Ammon's horn (tissue), 1 donor: ENCODE data around the gene AJUBA.
A peak's percentile ranks its signal among the peaks of the same experiment; 100 is the strongest.
"Not testable (repeated sequence)": the region's sequence is repeated elsewhere in the genome, so short reads cannot be mapped to it uniquely, and the experiment has no call there.

Source experiments
- DNase-seq: peaks from one replicate; pipeline ENCODE4 v3.0.0-alpha.2; 2016; ENCODE audit warnings: low spot score

AJUBA gene

DNA sequence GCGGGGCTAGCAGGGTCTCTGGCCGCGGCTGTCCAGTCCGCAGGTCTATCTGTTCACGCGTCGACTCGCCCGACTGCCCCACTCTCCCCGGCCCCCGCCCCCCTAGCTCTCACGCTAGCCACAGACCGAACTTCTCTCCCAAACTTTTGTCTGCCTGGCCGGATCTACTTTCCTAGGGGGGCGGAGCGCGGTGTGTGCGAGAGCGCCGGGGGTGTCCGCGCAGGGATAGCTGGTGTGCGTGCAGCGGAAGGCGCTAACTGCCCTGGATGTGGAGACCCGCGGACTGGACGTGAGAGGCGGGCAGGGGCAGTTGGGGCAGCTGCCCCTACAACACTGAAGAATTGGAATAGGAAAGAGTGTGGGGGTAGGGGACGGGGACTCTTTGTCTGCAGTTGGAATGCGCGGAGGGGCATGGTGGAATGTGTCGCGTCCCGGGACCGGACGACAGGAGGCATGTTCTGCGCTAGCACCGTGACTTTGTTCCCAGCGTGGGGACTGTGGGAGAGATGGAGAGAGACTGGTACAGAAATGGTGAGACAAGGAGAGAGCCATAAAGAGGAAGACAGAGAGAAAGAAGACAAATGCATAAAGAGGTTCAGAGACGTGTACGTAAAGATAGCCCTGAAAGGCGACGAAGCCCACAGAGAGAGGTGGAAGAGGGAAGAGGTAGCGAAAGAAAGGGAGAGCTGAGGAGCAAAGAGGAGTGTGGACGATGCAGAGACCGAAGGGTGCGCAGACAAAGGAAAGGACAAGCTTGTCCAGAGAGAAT is at the start of gene AJUBA:
TSS of gene AJUBA (minus strand) at position 75 of the 769 bp plus-strand sequence. CDS start 285 bp downstream, outside the sequence.
- peak; percentile 63 for DNase-seq

DNA sequence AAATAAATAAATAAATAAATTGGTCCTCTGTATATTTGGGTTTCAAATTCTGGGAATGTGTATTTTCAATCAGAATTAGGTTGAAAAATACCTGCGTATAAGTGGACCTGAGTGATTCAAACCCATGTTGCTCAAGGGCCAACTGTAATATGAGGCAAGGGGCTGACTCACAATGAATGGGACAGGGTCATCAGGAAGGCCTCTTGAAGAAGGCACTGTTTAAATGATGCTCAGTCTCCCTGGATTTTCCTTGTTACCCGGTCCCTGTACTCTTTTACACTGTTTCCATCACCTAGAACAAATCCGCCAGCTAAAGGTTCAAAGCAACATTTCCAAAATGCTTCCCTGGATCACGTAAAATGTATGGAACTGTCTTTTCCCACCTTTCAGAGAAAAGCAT is 48.6 kb upstream of the AJUBA start:
- no peak for DNase-seq

DNA sequence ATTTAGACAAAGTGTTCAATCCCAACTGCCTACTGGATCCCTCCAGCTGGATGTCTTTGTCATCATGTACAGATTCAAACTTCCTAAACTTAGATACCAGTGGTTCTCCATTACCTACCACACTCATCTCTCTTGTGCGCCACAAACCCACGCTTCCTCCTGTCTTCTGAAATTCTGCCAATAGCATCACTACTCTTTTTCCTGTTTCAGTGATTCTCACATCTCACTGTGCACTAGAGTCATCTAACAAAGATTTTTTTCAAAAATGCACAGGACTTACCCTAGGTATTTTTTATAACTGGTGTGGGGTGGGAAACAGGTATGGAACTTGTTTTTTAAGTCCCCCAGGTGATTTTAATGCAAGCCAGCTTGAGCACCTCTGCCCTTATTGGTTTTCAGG is 46.4 kb upstream of the AJUBA start:
- no peak for DNase-seq

DNA sequence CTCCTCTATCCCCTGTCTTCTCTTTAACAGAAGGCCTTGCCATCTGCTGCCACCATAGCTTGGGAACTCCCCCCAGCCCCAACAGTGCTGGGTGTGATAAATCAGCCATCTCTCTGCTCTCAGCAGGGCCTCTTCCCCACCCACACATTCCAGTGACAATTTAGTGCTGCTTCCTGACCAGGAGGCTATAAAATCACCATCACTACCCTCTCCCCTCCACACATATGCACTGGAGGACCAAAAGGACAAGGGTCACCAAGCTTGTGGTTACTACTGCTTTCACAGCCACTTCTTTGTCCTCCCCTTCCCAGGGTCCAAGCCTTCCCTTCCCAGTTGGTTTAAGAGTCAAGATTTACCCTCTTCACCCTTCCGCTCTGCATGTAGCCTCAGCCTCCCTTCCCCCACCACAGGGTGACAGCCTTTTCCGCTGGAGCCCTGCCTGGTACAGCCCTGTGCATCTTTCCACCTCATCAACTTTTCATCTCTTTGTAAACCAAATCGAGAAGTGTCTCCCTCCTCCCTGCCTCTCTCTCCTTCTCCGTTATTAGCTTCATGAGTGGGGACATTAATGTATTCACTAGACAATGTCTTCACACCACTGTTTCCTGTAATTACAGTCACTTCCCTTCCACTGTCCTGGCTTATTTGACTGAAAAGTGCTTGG is 42.9 kb upstream of the AJUBA start:
- DNase-seq: no peak

DNA sequence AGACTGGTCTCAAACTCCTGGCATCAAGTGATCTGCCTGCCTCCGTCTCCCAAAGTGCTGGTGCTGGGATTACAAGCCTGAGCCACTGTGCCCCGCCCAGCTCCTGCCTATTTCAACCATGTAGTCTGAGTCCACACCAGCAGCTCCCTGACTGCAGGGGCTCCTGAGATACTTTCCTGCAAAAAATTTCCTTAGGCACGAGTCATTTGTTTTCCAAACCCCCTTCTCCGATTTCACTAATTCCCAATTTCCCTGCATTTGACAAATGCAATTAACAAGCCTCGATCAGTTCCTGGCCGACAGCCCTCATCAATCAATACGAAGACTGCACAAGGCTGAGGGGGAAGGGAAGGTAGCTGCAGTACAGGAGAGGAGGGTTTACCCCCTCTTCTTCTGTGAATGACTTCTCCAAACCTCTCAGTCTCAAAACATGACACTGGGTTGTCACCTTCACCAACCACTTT is 42.3 kb upstream of the AJUBA start:
- DNase-seq: no peak

DNA sequence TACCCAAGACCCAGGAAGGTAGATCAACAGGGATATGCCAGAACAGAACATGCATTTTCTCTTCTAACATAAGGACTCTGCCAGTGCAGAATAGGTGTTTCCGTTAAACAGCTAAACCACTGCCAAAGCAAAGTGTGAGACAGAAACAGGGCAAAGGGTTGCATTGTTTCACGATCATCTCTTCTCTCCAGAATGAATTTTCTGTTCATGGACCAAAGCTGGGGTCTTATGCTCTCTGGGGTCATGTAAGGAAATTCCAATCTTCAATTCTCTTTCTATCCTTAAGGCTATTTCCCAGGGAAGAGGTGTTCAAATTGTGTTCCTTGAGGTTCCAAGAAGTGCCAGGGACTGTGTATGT is 41.4 kb upstream of the AJUBA start:
- no peak for DNase-seq

DNA sequence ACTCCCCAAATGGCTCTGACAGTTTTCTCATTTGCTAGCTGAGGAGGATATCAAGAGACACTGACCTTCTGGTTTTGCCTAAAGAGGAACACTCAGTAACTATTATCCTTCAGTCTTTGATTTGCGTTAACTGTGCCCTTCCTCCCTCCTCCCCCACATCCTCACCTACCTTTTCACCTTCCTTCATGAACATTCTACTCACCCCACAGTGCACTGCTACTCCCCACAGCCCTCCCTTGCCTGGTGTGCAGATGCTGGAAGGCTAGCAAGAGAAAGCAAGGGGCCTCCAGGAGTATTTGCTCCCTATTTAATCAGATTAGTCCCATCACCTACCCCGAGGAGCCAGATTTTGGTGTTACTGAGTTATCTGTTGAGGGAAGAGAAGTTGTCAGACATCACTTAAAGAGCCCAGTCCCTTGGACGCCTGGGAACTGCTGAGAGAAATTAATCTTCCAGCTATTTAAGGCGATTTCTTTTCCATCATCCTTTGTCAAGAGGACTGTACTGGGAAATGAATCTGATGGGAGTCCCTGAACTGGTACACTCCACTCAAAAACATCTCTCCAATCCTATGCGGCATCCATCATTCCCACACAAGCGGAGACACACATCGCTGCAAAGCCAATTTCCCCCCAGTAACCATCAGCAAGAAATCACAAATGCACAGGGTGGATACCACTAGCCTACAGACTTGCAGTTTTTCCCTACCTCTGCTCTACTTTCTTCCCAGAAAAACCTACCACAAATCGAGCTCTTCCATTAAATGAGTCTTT is 40.9 kb upstream of the AJUBA start:
- no peak for DNase-seq

DNA sequence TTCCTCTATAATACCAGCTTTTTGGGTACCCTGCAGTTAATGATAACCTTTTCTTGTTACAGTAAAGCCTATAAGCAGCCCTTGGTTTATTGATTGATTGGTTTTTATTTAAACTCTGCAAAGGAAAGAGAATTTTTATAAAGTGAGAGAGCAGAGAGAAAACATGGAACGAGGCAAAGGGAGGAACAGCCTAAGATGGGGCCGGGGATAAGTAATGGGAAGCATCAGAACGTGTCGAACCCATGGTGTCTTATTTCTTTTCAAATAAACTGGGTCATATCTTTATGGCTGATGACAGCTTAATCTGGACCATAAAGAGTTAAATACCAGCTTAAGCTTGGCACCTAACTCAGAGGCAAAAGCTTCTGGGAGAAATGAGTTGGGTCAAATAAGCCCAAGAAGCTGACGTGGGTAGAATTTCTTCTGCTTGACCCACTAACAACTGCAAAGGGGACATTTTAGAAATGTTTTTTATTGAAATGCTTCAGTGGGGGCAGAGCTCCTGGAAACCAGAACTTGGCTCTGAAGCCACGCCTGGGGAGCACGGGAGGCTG is 39.6 kb upstream of the AJUBA start:
- DNase-seq: no peak

DNA sequence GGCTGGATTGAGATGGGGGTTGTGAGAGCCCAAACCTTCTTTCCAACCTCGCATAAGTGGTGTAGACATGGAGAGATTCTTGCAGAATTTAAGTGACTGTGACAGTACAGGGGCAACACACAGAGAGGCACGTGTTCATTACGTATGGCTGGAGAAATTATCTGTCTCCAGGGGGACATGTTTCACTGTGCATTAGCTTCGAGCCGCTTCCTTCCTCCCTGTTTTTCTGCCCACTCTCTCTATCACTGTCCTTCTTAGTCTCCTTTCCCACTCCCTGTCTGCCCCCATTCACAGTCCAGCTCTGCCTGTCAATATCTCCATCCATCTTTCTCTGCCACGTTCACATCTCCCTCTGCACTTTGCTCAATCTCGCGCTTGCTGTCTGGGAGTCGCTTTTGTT is 39.1 kb upstream of the AJUBA start:
- DNase-seq: no peak

DNA sequence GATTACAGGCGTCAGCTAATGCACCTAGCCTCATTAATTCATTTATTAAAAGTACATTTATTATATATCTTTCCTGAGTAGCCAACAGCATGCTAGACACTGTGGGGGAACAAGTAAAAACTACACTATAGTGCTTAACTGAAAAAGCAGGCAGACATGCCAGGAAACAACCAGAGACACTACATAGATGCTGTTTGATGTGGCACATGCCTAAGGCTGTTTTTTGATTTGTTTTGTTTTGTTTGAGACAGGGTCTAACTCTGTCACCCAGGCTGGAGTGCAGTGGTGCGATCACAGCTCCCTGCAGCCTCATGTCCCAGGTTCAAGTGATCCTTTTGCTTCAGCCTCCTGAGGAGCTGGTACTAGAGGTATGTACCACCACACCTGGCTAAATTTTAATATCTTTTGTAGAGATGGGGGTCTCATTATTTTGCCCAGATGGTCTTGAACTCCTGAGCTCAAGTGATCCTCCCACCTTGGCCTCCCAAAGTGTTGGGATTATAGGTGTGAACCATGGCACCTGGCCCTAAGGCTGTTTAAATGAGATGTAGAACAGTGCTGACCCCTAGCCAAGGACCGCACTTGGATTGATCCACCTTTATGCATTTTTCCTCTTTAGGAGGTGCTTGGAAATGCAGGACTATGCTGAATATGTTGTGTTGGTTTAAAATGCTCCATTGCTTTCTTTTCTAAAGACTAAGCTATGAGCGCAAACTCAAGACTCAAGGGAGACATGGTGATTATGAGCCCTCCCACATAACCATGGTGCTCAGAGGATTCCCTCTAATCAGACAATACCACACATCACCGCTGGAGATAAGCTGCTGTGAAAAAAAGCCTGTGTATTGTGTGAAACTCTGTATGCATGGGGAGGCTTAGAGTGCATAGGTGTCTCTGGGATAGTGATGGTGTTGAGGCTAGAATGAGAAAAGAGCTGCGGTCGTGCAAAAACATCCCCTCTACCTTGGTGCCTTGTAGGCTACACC is 38.1 kb upstream of the AJUBA start:
- DNase-seq: no peak

DNA sequence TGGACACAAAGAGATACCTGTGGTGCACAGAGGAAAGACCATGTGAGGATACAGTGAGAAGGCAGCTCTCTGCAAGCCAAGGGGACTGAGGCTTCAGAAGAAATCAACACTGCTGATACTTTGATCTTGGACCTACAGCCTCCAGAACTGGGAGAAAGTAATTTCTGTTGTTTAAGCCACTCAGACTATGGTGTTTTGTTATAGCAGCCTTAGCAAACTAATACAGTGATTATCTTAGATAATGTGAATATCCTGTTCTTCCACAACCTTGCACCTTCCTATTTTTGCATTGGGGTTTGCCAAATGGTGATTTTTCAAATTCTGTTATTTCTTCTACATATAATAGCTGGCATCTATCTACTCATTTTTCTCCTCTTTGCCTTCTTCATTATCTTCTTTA is 35.8 kb upstream of the AJUBA start:
- DNase-seq: no peak

DNA sequence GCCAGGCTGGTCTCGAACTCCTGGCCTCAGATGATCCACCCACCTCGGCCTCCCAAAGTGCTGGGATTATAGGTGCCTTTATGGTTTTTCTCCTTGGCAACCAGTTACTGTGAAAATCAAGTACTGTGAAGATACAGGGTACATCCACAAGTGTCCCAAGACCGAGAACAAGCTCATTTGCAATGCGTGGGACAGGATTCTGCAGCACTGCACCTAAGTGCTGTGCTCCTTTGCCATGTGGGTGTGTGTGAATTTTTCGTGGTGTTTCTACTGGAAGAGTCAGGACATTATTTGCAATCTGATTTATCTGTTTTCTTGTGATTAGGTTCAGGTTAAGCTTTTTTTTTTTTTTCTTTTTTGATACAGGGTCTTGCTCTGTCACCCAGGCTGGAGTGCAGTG is 34.7 kb upstream of the AJUBA start:
- no peak for DNase-seq

DNA sequence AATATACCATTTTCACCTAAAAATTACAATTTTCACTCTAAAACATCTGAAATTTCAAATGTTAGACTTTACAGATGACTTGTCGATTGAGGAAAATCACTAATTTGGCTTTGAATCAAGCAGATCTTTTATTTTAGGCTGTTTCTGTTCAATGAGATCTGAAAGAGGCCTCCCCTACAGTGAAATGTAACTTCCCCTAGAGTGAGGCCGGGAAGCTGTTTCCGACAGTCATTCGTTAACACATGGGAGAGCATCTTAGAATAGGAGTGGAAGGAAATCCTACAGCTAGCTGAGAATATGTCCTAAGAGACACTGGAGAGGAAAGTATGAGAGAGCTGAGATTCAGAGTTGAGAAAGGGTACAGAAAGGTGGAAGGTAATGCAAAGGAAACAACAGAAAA is 33.3 kb upstream of the AJUBA start:
- DNase-seq: no peak

DNA sequence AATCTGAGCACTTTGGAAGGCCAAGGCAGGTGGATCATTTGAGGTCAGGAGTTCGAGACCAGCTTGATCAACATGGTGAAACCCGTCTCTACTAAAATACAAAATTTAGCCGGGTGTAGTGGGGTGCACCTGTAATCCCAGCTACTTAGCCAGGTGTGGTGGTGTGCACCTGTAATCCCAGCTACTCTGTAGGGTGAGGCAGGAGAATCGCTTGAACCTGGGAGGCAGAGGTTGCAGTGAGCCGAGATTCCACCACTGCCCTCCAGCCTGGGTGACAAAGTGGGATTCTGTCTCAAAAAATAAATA is 31.4 kb upstream of the AJUBA start:
- DNase-seq: not testable (repeated sequence)

DNA sequence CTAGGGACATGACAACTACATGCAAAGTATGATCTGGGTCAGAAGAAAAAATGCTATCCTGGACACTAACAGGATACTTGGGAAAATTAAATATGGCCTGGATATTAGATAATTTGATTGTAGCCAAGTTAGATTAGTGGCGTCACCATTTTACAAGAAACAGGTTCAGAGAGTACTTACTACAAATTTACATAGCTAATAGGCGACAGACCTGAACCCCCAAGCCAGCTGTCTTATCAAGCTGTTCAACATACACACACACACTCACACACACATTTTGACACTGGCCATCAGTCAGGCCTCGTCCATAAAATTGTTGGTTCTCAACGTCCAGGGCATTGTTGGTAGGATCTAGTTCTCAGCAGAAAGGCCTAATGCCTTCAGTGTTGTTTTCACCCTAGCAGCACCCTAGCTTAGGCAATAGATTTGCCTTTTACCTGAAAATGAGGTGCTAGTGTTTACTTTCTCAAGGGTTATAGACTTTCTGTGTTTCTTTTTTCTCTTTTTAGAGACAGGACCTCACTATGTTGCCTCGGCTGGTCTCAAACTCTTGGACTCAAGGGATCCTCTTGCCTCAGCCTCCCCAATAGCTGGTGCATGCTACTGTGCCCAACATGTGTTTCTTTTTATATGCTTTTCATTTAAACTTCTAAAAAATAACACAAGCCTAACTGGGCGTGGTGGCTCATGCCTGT is 30.9 kb upstream of the AJUBA start:
- DNase-seq: no peak

DNA sequence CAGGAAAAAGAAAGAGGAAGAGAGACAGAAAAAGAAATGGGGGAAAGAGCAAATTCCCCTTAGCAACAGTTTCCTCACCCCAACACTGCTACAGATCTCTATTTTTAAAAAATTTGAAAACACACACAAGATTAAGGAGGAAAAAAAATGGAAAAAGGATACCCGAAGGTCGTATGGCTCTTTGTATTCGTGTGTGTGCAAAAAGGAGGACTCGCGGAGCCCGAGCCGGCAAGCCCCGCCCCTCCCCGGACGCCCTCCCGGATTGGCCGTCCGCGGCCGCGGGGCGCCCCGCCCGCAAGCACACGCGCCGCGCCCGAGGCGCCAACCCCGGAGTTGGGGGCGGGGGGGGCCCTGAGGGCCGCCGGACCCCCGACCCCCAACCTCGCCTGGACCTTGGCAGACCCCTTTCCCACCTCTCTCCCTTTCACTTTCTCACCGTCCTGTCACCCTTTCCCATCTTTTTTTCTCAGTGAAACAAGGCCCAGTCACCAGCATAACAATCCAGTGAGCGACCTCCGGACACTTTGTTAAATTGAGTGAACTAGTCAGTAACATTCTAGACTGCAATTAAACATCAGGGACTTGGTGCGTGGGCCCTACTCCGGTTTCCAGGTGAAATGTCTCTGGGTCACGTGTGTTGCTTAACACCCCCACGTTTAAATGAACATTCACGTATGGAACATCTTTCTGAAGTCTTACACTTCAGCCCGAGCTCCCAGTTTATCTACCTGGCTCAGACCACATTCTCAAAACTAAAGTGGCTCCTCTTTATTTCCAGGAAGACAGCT is 27.8 kb upstream of the AJUBA start, which contains the start of gene C14orf93:
TSS of gene C14orf93 (minus strand) at position 205 of the 788 bp plus-strand sequence. CDS start 11,120 bp downstream, outside the sequence.
- peak; percentile 76 for DNase-seq

DNA sequence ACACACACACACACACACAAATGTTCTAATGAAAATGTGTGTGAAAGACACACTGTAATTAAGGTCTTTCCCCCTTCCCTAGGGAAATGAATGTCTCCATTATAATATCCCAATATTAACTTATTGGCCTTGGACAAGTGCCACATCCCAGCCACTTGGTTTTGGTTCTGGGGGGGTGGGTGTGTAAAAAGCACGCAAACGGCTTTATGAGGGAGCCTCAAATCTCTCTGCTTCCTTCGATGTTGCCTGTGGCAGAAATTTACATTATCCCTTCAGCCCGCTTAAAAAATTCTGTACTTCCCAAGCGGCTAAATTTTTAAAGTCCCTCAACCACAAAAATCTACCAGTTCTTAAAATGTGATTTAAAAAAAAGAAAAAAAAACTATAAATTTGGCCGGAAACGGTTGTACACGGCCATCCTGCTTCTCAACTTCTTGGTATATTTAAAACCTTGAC is 27.2 kb upstream of the AJUBA start:
- no peak for DNase-seq

DNA sequence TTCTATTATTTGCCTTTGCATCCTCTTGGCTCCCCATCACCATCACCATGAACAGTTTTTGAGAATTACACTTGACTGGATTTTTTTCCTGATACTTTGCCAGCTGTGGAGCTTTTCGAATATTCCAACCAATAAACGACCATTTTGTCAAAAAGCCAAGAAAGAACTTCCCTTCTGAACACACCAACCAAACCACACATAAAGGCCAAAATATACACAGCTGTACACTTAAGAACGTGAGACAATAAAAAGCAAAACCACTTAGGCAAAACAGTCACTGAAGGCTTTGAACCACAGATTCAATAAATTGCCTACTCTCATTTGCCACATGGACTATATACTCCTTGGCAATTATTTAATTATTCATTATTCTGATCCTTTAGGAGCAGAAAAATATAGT is 26.5 kb upstream of the AJUBA start:
- DNase-seq: no peak

DNA sequence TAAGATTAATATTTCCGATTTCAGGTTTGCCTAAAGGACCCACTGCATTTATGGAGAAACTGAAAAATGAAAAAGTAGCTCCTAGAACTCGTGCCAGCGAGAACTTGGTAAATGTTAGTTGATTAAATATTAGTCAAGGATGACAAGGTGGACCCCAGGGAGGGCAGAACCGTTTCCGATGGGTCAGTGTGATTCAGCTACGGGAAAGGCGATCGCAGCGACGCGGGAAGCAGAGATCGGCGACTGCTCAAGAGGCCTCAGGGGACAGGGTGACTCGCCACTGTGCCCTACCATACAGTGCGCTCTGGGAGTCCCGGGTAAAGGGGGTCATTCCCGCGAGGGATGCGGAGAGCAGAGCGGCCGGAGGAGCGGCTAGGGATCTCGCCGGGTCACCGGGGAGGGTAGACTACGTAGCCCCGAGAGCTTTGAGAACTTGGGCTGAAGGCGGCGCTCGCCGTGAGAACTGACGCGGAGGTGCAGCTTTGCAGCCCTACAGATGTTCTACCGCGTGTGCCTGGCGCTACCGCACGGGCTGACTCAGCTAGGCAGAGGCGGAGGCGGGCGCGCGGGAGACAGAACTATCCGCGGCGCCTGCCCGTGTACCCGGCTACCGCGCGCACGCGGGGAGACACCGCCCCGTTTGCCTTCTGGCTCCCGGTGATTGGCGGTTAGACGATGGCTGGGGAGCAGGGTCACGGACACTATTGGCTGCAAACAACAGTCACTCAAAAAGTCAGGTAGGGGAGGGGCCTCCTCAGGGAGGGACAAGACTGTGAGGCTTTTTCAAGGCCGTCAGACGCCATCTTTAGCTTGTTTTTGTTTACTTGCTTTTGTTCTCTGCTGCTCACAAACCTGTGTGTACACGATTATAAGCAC is 24.4 kb upstream of the AJUBA start:
- DNase-seq: peak; percentile 100
